Stimulated activated effector memory CD8-positive, alpha-beta T cell treated with anti-CD3 and anti-CD28 coated beads, Interleukin-12 subunit alpha, Interleukin-12 subunit beta, amount 100 ng/mL, for 72 hours (primary cell): ENCODE measurements around the gene KIAA1328.
"Not testable (repeated sequence)": the region's sequence is repeated elsewhere in the genome, so short reads cannot be mapped to it uniquely, and the experiment has no call there.

Experiments
- ATAC-seq: fragments of 150-1000 bp; cut with Tn5 transposase; 2 replicates; pipeline ENCODE4 v1.10.0; 2021
- DNase-seq, 2 donors: peaks; one replicate each; pipeline ENCODE4 v3.0.0; 2021 to 2022; ENCODE audit warnings: low spot score in 2 of 2
- H3K27ac Mint-ChIP-seq: one replicate; pipeline ENCODE4 v1.8.0; 2022; ENCODE audit warnings: mild to moderate bottlenecking, mixed read lengths
- H3K36me3 Mint-ChIP-seq: one replicate; pipeline ENCODE4 v1.8.0; 2022; ENCODE audit warnings: mild to moderate bottlenecking, mixed read lengths
- H3K4me1 Mint-ChIP-seq: one replicate; pipeline ENCODE4 v1.8.0; 2022; ENCODE audit warnings: mixed read lengths
- H3K4me3 Mint-ChIP-seq: one replicate; pipeline ENCODE4 v1.8.0; 2022; ENCODE audit warnings: mild to moderate bottlenecking, mixed read lengths
- H3K9me3 Mint-ChIP-seq: one replicate; pipeline ENCODE4 v1.8.0; 2022; ENCODE audit warnings: mixed read lengths

The KIAA1328 gene

GRCh38 chr18:37160038-37160820 lies 331.3 kb downstream of the KIAA1328 start:
- no peak overlapping the region for H3K4me3 Mint-ChIP-seq
- ATAC-seq, result no peak
- H3K27ac Mint-ChIP-seq, result no peak overlapping the region
- no peak for DNase-seq
- H3K4me1 Mint-ChIP-seq, result no peaks in the 10 kb centered on the region
- no peaks in the 10 kb centered on the region for H3K9me3 Mint-ChIP-seq
- no peaks in the 10 kb centered on the region for H3K36me3 Mint-ChIP-seq

- Mint-ChIP-seq H3K9me3 (no peaks in the 10 kb centered on the region), H3K4me1 (no peaks in the 10 kb centered on the region), H3K4me3 (no peak overlapping the region), H3K27ac (no peak overlapping the region), H3K36me3 (no peaks in the 10 kb centered on the region)
- DNase-seq (no peak), ATAC-seq (no peak)
Measured at GRCh38 chr18:37161491-37161890, 332.6 kb downstream of the KIAA1328 start.

GRCh38 chr18:37162551-37162950 lies 333.6 kb downstream of the KIAA1328 start:
- Mint-ChIP-seq H3K9me3 (no peaks in the 10 kb centered on the region), H3K4me3 (no peak overlapping the region), H3K4me1 (no peaks in the 10 kb centered on the region), H3K36me3 (no peaks in the 10 kb centered on the region), H3K27ac (no peak overlapping the region)
- ATAC-seq, result no peak
- DNase-seq, result no peak

GRCh38 chr18:37163119-37163518 lies 334.2 kb downstream of the KIAA1328 start:
- H3K4me3 Mint-ChIP-seq, result no peak overlapping the region
- no peak for ATAC-seq
- H3K36me3 Mint-ChIP-seq, result no peaks in the 10 kb centered on the region
- no peak for DNase-seq
- no peaks in the 10 kb centered on the region for H3K4me1 Mint-ChIP-seq
- no peaks in the 10 kb centered on the region for H3K9me3 Mint-ChIP-seq
- H3K27ac Mint-ChIP-seq, result no peak overlapping the region

GRCh38 chr18:37166491-37166890 lies 337.6 kb downstream of the KIAA1328 start:
- Mint-ChIP-seq H3K36me3 (no peaks in the 10 kb centered on the region), H3K27ac (no peak overlapping the region), H3K9me3 (no peaks in the 10 kb centered on the region), H3K4me3 (no peak overlapping the region), H3K4me1 (no peaks in the 10 kb centered on the region)
- DNase-seq, result no peak
- ATAC-seq, result no peak

GRCh38 chr18:37166966-37167365 lies 338.0 kb downstream of the KIAA1328 start:
- H3K9me3 Mint-ChIP-seq, ATAC-seq, H3K4me3 Mint-ChIP-seq, DNase-seq, H3K27ac Mint-ChIP-seq, H3K36me3 Mint-ChIP-seq, H3K4me1 Mint-ChIP-seq: not testable (repeated sequence)

GRCh38 chr18:37170984-37171383 lies 342.1 kb downstream of the KIAA1328 start:
- Mint-ChIP-seq H3K9me3 (no peaks in the 10 kb centered on the region), H3K36me3 (peaks cover 6% of the 10 kb centered on the region), H3K27ac (no peak overlapping the region), H3K4me3 (no peak overlapping the region), H3K4me1 (no peaks in the 10 kb centered on the region)
- ATAC-seq, result no peak
- DNase-seq, result no peak

GRCh38 chr18:37173384-37173783 lies 344.5 kb downstream of the KIAA1328 start:
- Mint-ChIP-seq H3K9me3 (no peaks in the 10 kb centered on the region), H3K4me3 (no peak overlapping the region), H3K36me3 (peaks cover 6% of the 10 kb centered on the region), H3K4me1 (no peaks in the 10 kb centered on the region), H3K27ac (no peak overlapping the region)
- ATAC-seq (no peak), DNase-seq (no peak)

- ATAC-seq, result no peak
- peaks cover 6% of the 10 kb centered on the region for H3K36me3 Mint-ChIP-seq
- no peaks in the 10 kb centered on the region for H3K4me1 Mint-ChIP-seq
- H3K9me3 Mint-ChIP-seq, result no peaks in the 10 kb centered on the region
- H3K4me3 Mint-ChIP-seq, result no peak overlapping the region
- no peak overlapping the region for H3K27ac Mint-ChIP-seq
- no peak for DNase-seq
Measured at GRCh38 chr18:37175727-37176620, 347.0 kb downstream of the KIAA1328 start.

GRCh38 chr18:37176621-37176934 lies 347.7 kb downstream of the KIAA1328 start:
- DNase-seq (no peak), ATAC-seq (no peak)
- Mint-ChIP-seq H3K4me3 (no peak overlapping the region), H3K27ac (no peak overlapping the region), H3K36me3 (peaks cover 6% of the 10 kb centered on the region), H3K4me1 (no peaks in the 10 kb centered on the region), H3K9me3 (no peaks in the 10 kb centered on the region)

- no peaks in the 10 kb centered on the region for H3K4me1 Mint-ChIP-seq
- no peak overlapping the region for H3K4me3 Mint-ChIP-seq
- no peak overlapping the region for H3K27ac Mint-ChIP-seq
- no peak for DNase-seq
- H3K9me3 Mint-ChIP-seq, result no peaks in the 10 kb centered on the region
- ATAC-seq, result no peak
- H3K36me3 Mint-ChIP-seq, result peaks cover 6% of the 10 kb centered on the region
Measured at GRCh38 chr18:37179384-37179783, 350.5 kb downstream of the KIAA1328 start.

GRCh38 chr18:37180086-37180485 lies 351.2 kb downstream of the KIAA1328 start:
- Mint-ChIP-seq H3K4me1 (no peaks in the 10 kb centered on the region), H3K27ac (no peak overlapping the region), H3K4me3 (no peak overlapping the region), H3K9me3 (no peaks in the 10 kb centered on the region), H3K36me3 (no peaks in the 10 kb centered on the region)
- DNase-seq (no peak), ATAC-seq (no peak)

- no peak for ATAC-seq
- H3K9me3 Mint-ChIP-seq, result no peaks in the 10 kb centered on the region
- no peaks in the 10 kb centered on the region for H3K4me1 Mint-ChIP-seq
- no peak overlapping the region for H3K4me3 Mint-ChIP-seq
- no peaks in the 10 kb centered on the region for H3K36me3 Mint-ChIP-seq
- DNase-seq, result no peak
- H3K27ac Mint-ChIP-seq, result no peak overlapping the region
Measured at GRCh38 chr18:37182340-37183135, 353.6 kb downstream of the KIAA1328 start.

GRCh38 chr18:37184209-37184868 lies 355.4 kb downstream of the KIAA1328 start:
- no peaks in the 10 kb centered on the region for H3K36me3 Mint-ChIP-seq
- no peak overlapping the region for H3K4me3 Mint-ChIP-seq
- no peaks in the 10 kb centered on the region for H3K9me3 Mint-ChIP-seq
- DNase-seq, result no peak
- H3K4me1 Mint-ChIP-seq, result no peaks in the 10 kb centered on the region
- ATAC-seq, result no peak
- no peak overlapping the region for H3K27ac Mint-ChIP-seq
